ENCODE results near the gene WWP2. TPM values are rescaled to one million over a fixed set of nuclear protein-coding genes. Genes with fewer than 3 reads are reported as not detected.
"Not testable (repeated sequence)": the region's sequence is repeated elsewhere in the genome, so short reads cannot be mapped to it uniquely, and the experiment has no call there.

The WWP2 gene
- total RNA-seq, 2 experiments from 2014 or later = 30.3 to 43.4 TPM

GRCh38 chr16:69950411-69950810, 188.3 kb downstream of the WWP2 start:
- H3K27ac ChIP-seq (ENCODE audit: low read depth, low read length, poor library complexity, severe bottlenecking); H2AFZ ChIP-seq (ENCODE audit: low read length); H3K36me3 ChIP-seq (ENCODE audit: insufficient read depth, low read length); H4K20me1 ChIP-seq (ENCODE audit: insufficient read depth, low read length); H3K9me3 ChIP-seq (ENCODE audit: low read length); BruUV-seq (replicated peaks); CTCF ChIA-PET (ENCODE audit: unreplicated experiment); H3K4me3 ChIP-seq (ENCODE audit: low read depth, low read length, poor library complexity, severe bottlenecking); POLR2A ChIA-PET; H3K4me2 ChIP-seq (ENCODE audit: low read length); H3K79me2 ChIP-seq (ENCODE audit: insufficient read depth, low read depth, low read length); DNase-seq (ENCODE audit: low spot score); H3K9me2 ChIP-seq (ENCODE audit: insufficient read depth, low read length); H3K4me1 ChIP-seq (ENCODE audit: insufficient read depth, low read length, poor library complexity, severe bottlenecking); intact Hi-C loops (cut with micrococcal nuclease; ENCODE audit: unreplicated experiment): not testable (repeated sequence)

GRCh38 chr16:69951017-69951671, 189.0 kb downstream of the WWP2 start, which contains the start of gene CLEC18A:
Gene CLEC18A, plus strand, starts transcription at chr16:69951334. Its CDS starts 33 bp downstream, at chr16:69951367.
- intact Hi-C loops (cut with micrococcal nuclease; ENCODE audit: unreplicated experiment); CTCF ChIA-PET (ENCODE audit: unreplicated experiment); POLR2A ChIA-PET; H3K4me3 ChIP-seq (ENCODE audit: low read depth, low read length, poor library complexity, severe bottlenecking); H3K36me3 ChIP-seq (ENCODE audit: insufficient read depth, low read length); DNase-seq (ENCODE audit: low spot score); H3K27ac ChIP-seq (ENCODE audit: low read depth, low read length, poor library complexity, severe bottlenecking); H3K9me3 ChIP-seq (ENCODE audit: low read length); H3K79me2 ChIP-seq (ENCODE audit: insufficient read depth, low read depth, low read length); H3K4me1 ChIP-seq (ENCODE audit: insufficient read depth, low read length, poor library complexity, severe bottlenecking); H3K9me2 ChIP-seq (ENCODE audit: insufficient read depth, low read length); H3K4me2 ChIP-seq (ENCODE audit: low read length); H4K20me1 ChIP-seq (ENCODE audit: insufficient read depth, low read length); BruUV-seq (replicated peaks); H2AFZ ChIP-seq (ENCODE audit: low read length): not testable (repeated sequence)

- intact Hi-C loops (cut with micrococcal nuclease; ENCODE audit: unreplicated experiment); H3K36me3 ChIP-seq (ENCODE audit: insufficient read depth, low read length); H3K27ac ChIP-seq (ENCODE audit: low read depth, low read length, poor library complexity, severe bottlenecking); CTCF ChIA-PET (ENCODE audit: unreplicated experiment); BruUV-seq (replicated peaks); H3K79me2 ChIP-seq (ENCODE audit: insufficient read depth, low read depth, low read length); H3K9me2 ChIP-seq (ENCODE audit: insufficient read depth, low read length); H2AFZ ChIP-seq (ENCODE audit: low read length); H3K9me3 ChIP-seq (ENCODE audit: low read length); DNase-seq (ENCODE audit: low spot score); H3K4me1 ChIP-seq (ENCODE audit: insufficient read depth, low read length, poor library complexity, severe bottlenecking); H4K20me1 ChIP-seq (ENCODE audit: insufficient read depth, low read length); H3K4me3 ChIP-seq (ENCODE audit: low read depth, low read length, poor library complexity, severe bottlenecking); H3K4me2 ChIP-seq (ENCODE audit: low read length); POLR2A ChIA-PET: not testable (repeated sequence)
Measured at GRCh38 chr16:69951672-69952031, 189.5 kb downstream of the WWP2 start.

GRCh38 chr16:69952116-69952515, 190.0 kb downstream of the WWP2 start:
- H3K79me2 ChIP-seq (ENCODE audit: insufficient read depth, low read depth, low read length); DNase-seq (ENCODE audit: low spot score); H3K4me1 ChIP-seq (ENCODE audit: insufficient read depth, low read length, poor library complexity, severe bottlenecking); POLR2A ChIA-PET; CTCF ChIA-PET (ENCODE audit: unreplicated experiment); intact Hi-C loops (cut with micrococcal nuclease; ENCODE audit: unreplicated experiment); BruUV-seq (replicated peaks); H3K4me2 ChIP-seq (ENCODE audit: low read length); H3K4me3 ChIP-seq (ENCODE audit: low read depth, low read length, poor library complexity, severe bottlenecking); H3K9me2 ChIP-seq (ENCODE audit: insufficient read depth, low read length); H3K36me3 ChIP-seq (ENCODE audit: insufficient read depth, low read length); H3K27ac ChIP-seq (ENCODE audit: low read depth, low read length, poor library complexity, severe bottlenecking); H3K9me3 ChIP-seq (ENCODE audit: low read length); H2AFZ ChIP-seq (ENCODE audit: low read length); H4K20me1 ChIP-seq (ENCODE audit: insufficient read depth, low read length): not testable (repeated sequence)

GRCh38 chr16:69952572-69953355, 190.6 kb downstream of the WWP2 start:
- H3K79me2 ChIP-seq (ENCODE audit: insufficient read depth, low read depth, low read length); H3K27ac ChIP-seq (ENCODE audit: low read depth, low read length, poor library complexity, severe bottlenecking); BruUV-seq (replicated peaks); H3K4me2 ChIP-seq (ENCODE audit: low read length); H2AFZ ChIP-seq (ENCODE audit: low read length); CTCF ChIA-PET (ENCODE audit: unreplicated experiment); POLR2A ChIA-PET; H3K9me2 ChIP-seq (ENCODE audit: insufficient read depth, low read length); intact Hi-C loops (cut with micrococcal nuclease; ENCODE audit: unreplicated experiment); H4K20me1 ChIP-seq (ENCODE audit: insufficient read depth, low read length); H3K36me3 ChIP-seq (ENCODE audit: insufficient read depth, low read length); H3K4me1 ChIP-seq (ENCODE audit: insufficient read depth, low read length, poor library complexity, severe bottlenecking); H3K4me3 ChIP-seq (ENCODE audit: low read depth, low read length, poor library complexity, severe bottlenecking); H3K9me3 ChIP-seq (ENCODE audit: low read length); DNase-seq (ENCODE audit: low spot score): not testable (repeated sequence)

GRCh38 chr16:69954241-69954640, 192.1 kb downstream of the WWP2 start:
- intact Hi-C loops (cut with micrococcal nuclease; ENCODE audit: unreplicated experiment); H3K4me3 ChIP-seq (ENCODE audit: low read depth, low read length, poor library complexity, severe bottlenecking); H4K20me1 ChIP-seq (ENCODE audit: insufficient read depth, low read length); H3K4me1 ChIP-seq (ENCODE audit: insufficient read depth, low read length, poor library complexity, severe bottlenecking); H3K9me2 ChIP-seq (ENCODE audit: insufficient read depth, low read length); POLR2A ChIA-PET; BruUV-seq (replicated peaks); H3K4me2 ChIP-seq (ENCODE audit: low read length); H3K36me3 ChIP-seq (ENCODE audit: insufficient read depth, low read length); H2AFZ ChIP-seq (ENCODE audit: low read length); CTCF ChIA-PET (ENCODE audit: unreplicated experiment); H3K9me3 ChIP-seq (ENCODE audit: low read length); H3K79me2 ChIP-seq (ENCODE audit: insufficient read depth, low read depth, low read length); H3K27ac ChIP-seq (ENCODE audit: low read depth, low read length, poor library complexity, severe bottlenecking); DNase-seq (ENCODE audit: low spot score): not testable (repeated sequence)

Data from OCI-LY7 (cell line).